ENCODE data around the gene STRN4.

Gene STRN4

GRCh38 chr19:46742926-46743480, 3.2 kb downstream of the STRN4 start:
- DNase-seq (ENCODE audit: low read depth, low spot score) = no peak

- no peak for DNase-seq (ENCODE audit: low read depth, low spot score)
Observed at GRCh38 chr19:46741447-46741846, 4.8 kb downstream of the STRN4 start.

GRCh38 chr19:46739290-46739771, 6.9 kb downstream of the STRN4 start:
- no peak for DNase-seq (ENCODE audit: low read depth, low spot score)

- no peak for DNase-seq (ENCODE audit: low read depth, low spot score)
Observed at GRCh38 chr19:46737761-46738171, 8.5 kb downstream of the STRN4 start.

- no peak for DNase-seq (ENCODE audit: low read depth, low spot score)
Observed at GRCh38 chr19:46737298-46737654, 9.0 kb downstream of the STRN4 start.

GRCh38 chr19:46736531-46737297, 9.5 kb downstream of the STRN4 start:
- DNase-seq (ENCODE audit: low read depth, low spot score) = no peak

- DNase-seq (ENCODE audit: low read depth, low spot score) = no peak
Observed at GRCh38 chr19:46733690-46734292, 12.5 kb downstream of the STRN4 start.

GRCh38 chr19:46732966-46733689, 13.1 kb downstream of the STRN4 start:
- DNase-seq (ENCODE audit: low read depth, low spot score) = no peak

GRCh38 chr19:46732172-46732938, 13.9 kb downstream of the STRN4 start:
- DNase-seq (ENCODE audit: low read depth, low spot score) = no peak

- no peak for DNase-seq (ENCODE audit: low read depth, low spot score)
Observed at GRCh38 chr19:46731584-46731983, 14.7 kb downstream of the STRN4 start.

GRCh38 chr19:46731007-46731501, 15.2 kb downstream of the STRN4 start:
- peak; percentile 77 for DNase-seq (ENCODE audit: low read depth, low spot score)

GRCh38 chr19:46730595-46730994, 15.7 kb downstream of the STRN4 start:
- no peak for DNase-seq (ENCODE audit: low read depth, low spot score)

GRCh38 chr19:46730187-46730586, 16.1 kb downstream of the STRN4 start:
- no peak for DNase-seq (ENCODE audit: low read depth, low spot score)

- no peak for DNase-seq (ENCODE audit: low read depth, low spot score)
Observed at GRCh38 chr19:46729696-46730095, 16.6 kb downstream of the STRN4 start.

- peak; percentile 83 for DNase-seq (ENCODE audit: low read depth, low spot score)
Observed at GRCh38 chr19:46728693-46729339, 17.4 kb downstream of the STRN4 start.

GRCh38 chr19:46728208-46728607, 18.0 kb downstream of the STRN4 start:
- DNase-seq (ENCODE audit: low read depth, low spot score) = no peak

- DNase-seq (ENCODE audit: low read depth, low spot score) = no peak
Observed at GRCh38 chr19:46727757-46728156, 18.5 kb downstream of the STRN4 start.

- no peak for DNase-seq (ENCODE audit: low read depth, low spot score)
Observed at GRCh38 chr19:46726971-46727501, 19.2 kb downstream of the STRN4 start.

GRCh38 chr19:46726551-46726950, 19.7 kb downstream of the STRN4 start:
- no peak for DNase-seq (ENCODE audit: low read depth, low spot score)

- peak; percentile 65 for DNase-seq (ENCODE audit: low read depth, low spot score)
Observed at GRCh38 chr19:46725859-46726393, 20.3 kb downstream of the STRN4 start.
